OCI-LY1 (cell line): ENCODE measurements around the gene IL24.

ENCODE experiments used
- CTCF ChIP-seq: fragments of 200-600 bp; sonication (generic), shearing (Covaris generic); IDR thresholded peaks from 2 replicates; pipeline ENCODE4 v1.5.1; 2017; ENCODE audit warnings: mild to moderate bottlenecking, antibody characterized with exemption, low read length, moderate library complexity, mixed read lengths
- EZH2 ChIP-seq: fragments of 200-600 bp; sonication (generic), shearing (Covaris generic); IDR thresholded peaks from 2 replicates; pipeline ENCODE4 v1.8.0; 2017; ENCODE audit warnings: borderline replicate concordance, mixed run types, mild to moderate bottlenecking, antibody characterized with exemption, low read length, moderate library complexity, mixed read lengths

- no peak for TF ChIP-seq CTCF
- TF ChIP-seq EZH2 = no peak
Observed at GRCh38 chr1:206932177-206932576, 34.9 kb downstream of the IL24 start.
